ENCODE results near the gene PRSS48.
"Not testable (repeated sequence)": the region's sequence is repeated elsewhere in the genome, so short reads cannot be mapped to it uniquely, and the experiment has no call there.

The PRSS48 gene

GRCh38 chr4:151246742-151247141, 30.2 kb upstream of the PRSS48 start:
- no peak for DNase-seq
- Histone ChIP-seq H3K27ac (no peak overlapping the region), H3K4me3 (ENCODE audit: low read depth, low read length) (no peak overlapping the region), H3K9me3 (ENCODE audit: severe bottlenecking) (no peaks in the 10 kb centered on the region), H3K27me3 (ENCODE audit: insufficient read depth, low read depth, severe bottlenecking) (no peaks in the 10 kb centered on the region), H3K36me3 (no peaks in the 10 kb centered on the region)
- TF ChIP-seq CTCF (IDR thresholded peaks at IDR 0.05; ENCODE audit: low read depth, low read length) = no peak

DNA sequence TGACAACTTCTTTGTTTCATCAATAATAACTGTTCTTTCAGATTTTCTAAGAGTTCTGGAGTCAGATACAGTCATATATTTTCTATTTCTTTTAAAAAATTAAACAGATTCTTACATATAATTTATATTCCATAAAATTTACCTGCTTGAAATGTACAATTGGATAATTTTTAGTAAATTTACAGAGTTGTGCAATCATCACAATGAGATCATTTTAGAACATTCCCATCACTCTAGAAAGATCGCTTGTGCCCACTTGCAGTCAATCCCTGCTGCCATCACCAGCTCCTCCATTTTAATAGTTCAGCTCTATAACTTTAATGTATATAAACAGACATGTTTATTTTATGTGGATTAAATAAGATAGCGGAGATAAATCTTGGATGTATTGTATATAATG, 29.6 kb upstream of the PRSS48 start:
- Histone ChIP-seq H3K36me3 (no peaks in the 10 kb centered on the region), H3K27ac (no peak overlapping the region), H3K9me3 (ENCODE audit: severe bottlenecking) (no peaks in the 10 kb centered on the region), H3K4me3 (ENCODE audit: low read depth, low read length) (no peak overlapping the region), H3K27me3 (ENCODE audit: insufficient read depth, low read depth, severe bottlenecking) (no peaks in the 10 kb centered on the region)
- no peak for DNase-seq
- TF ChIP-seq CTCF (IDR thresholded peaks at IDR 0.05; ENCODE audit: low read depth, low read length) = no peak

GRCh38 chr4:151248519-151248918, 28.4 kb upstream of the PRSS48 start:
- Histone ChIP-seq H3K9me3 (ENCODE audit: severe bottlenecking) (no peaks in the 10 kb centered on the region), H3K27ac (no peak overlapping the region), H3K4me3 (ENCODE audit: low read depth, low read length) (no peak overlapping the region), H3K27me3 (ENCODE audit: insufficient read depth, low read depth, severe bottlenecking) (no peaks in the 10 kb centered on the region), H3K36me3 (no peaks in the 10 kb centered on the region)
- DNase-seq = no peak
- no peak for TF ChIP-seq CTCF (IDR thresholded peaks at IDR 0.05; ENCODE audit: low read depth, low read length)

DNA sequence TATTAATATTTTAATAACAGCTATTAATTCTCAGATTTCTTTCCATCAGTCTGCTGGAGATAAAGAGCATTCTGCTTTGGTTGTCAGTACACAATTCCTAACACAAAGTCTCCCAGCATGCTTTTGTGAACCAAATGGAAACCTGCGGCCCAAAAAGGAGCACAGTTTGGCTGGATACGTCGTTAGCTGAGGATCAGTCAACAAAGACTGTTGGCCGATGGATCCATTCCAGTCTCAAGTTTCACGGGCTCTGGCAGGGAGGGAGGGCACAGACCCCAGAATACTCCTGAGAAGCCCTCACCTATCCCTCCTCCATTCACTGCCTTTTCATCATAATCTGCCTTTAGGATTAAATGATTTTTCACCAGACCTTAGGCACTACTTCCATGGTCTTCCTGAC, 26.3 kb upstream of the PRSS48 start:
- no peak for TF ChIP-seq CTCF (IDR thresholded peaks at IDR 0.05; ENCODE audit: low read depth, low read length)
- Histone ChIP-seq H3K27me3 (ENCODE audit: insufficient read depth, low read depth, severe bottlenecking) (no peaks in the 10 kb centered on the region), H3K4me3 (ENCODE audit: low read depth, low read length) (no peak overlapping the region), H3K9me3 (ENCODE audit: severe bottlenecking) (peaks cover 3% of the 10 kb centered on the region), H3K27ac (no peak overlapping the region), H3K36me3 (peaks cover 4% of the 10 kb centered on the region; the same call in 1 of the 2 replicates)
- DNase-seq = no peak

GRCh38 chr4:151251603-151252304, 25.2 kb upstream of the PRSS48 start:
- DNase-seq = no peak
- H3K4me3 ChIP-seq (ENCODE audit: low read depth, low read length) = no peak overlapping the region
- no peaks in the 10 kb centered on the region for H3K27me3 ChIP-seq (ENCODE audit: insufficient read depth, low read depth, severe bottlenecking)
- H3K36me3 ChIP-seq = peaks cover 4% of the 10 kb centered on the region; the same call in 1 of the 2 replicates
- no peak overlapping the region for H3K27ac ChIP-seq
- H3K9me3 ChIP-seq (ENCODE audit: severe bottlenecking) = peaks cover 3% of the 10 kb centered on the region
- TF ChIP-seq CTCF (IDR thresholded peaks at IDR 0.05; ENCODE audit: low read depth, low read length) = no peak

DNA sequence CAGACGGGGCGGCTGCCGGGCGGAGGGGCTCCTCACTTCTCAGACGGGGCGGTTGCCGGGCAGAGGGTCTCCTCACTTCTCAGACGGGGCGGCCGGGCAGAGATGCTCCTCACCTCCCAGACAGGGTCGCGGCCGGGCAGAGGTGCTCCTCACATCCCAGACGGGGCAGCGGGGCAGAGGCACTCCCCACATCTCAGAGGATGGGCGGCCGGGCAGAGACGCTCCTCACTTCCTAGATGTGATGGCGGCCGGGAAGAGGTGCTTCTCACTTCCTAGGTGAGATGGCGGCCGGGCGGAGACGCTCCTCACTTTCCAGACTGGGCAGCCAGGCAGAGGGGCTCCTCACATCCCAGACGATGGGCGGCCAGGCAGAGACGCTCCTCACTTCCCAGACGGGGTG, 21.7 kb upstream of the PRSS48 start:
- not testable (repeated sequence) for H3K4me3 ChIP-seq (ENCODE audit: low read depth, low read length); DNase-seq; H3K27ac ChIP-seq; H3K36me3 ChIP-seq; H3K27me3 ChIP-seq (ENCODE audit: insufficient read depth, low read depth, severe bottlenecking); H3K9me3 ChIP-seq (ENCODE audit: severe bottlenecking)

DNA sequence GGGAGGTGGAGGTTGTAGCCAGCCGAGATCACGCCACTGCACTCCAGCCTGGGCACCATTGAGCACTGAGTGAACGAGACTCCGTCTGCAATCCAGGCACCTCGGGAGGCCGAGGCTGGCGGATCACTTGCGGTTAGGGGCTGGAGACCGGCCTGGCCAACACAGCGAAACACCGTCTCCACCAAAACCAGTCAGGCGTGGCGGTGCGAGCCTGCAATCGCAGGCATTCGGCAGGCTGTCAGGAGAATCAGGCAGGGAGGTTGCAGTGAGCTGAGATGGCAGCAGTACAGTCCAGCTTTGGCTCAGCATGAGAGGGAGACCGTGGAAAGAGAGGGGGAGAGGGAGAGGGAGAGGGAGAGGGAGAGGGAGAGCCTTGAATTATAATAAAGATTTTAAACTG, 21.3 kb upstream of the PRSS48 start:
- H3K27ac ChIP-seq; DNase-seq; H3K36me3 ChIP-seq; H3K4me3 ChIP-seq (ENCODE audit: low read depth, low read length); H3K9me3 ChIP-seq (ENCODE audit: severe bottlenecking); H3K27me3 ChIP-seq (ENCODE audit: insufficient read depth, low read depth, severe bottlenecking): not testable (repeated sequence)
